ENCODE data around the gene ITM2B. TPM values are rescaled to one million over a fixed set of nuclear protein-coding genes. Genes with fewer than 3 reads are reported as not detected.
"Not testable (repeated sequence)": the region's sequence is repeated elsewhere in the genome, so short reads cannot be mapped to it uniquely, and the experiment has no call there.

ITM2B gene
- polyA plus RNA-seq, 10 donors = 351 to 439 (median 382) TPM

DNA sequence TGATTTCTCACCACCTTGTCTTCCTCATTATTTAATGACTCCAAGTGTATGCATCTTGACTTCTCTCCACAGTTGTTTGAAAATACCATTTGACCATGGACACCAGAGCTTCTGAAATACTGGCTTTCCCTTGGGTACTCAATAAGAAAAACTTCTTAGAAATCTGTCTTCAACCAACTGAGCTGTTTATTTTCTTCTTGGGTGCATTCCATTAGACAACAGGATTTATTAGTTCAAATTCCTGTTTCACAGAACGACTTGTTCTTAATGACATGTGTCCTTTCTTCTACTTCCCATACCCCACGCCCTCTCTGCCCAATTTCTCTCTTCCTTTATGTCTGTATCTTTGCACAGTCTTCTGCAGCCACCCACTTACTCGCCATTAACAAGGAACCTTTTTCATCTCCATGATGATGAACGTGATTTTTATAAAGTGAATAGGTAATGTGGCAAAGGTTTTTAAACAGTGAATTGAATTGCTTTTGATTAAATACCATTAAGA is 11.3 kb upstream of the ITM2B start:
- no peak for DNase-seq

DNA sequence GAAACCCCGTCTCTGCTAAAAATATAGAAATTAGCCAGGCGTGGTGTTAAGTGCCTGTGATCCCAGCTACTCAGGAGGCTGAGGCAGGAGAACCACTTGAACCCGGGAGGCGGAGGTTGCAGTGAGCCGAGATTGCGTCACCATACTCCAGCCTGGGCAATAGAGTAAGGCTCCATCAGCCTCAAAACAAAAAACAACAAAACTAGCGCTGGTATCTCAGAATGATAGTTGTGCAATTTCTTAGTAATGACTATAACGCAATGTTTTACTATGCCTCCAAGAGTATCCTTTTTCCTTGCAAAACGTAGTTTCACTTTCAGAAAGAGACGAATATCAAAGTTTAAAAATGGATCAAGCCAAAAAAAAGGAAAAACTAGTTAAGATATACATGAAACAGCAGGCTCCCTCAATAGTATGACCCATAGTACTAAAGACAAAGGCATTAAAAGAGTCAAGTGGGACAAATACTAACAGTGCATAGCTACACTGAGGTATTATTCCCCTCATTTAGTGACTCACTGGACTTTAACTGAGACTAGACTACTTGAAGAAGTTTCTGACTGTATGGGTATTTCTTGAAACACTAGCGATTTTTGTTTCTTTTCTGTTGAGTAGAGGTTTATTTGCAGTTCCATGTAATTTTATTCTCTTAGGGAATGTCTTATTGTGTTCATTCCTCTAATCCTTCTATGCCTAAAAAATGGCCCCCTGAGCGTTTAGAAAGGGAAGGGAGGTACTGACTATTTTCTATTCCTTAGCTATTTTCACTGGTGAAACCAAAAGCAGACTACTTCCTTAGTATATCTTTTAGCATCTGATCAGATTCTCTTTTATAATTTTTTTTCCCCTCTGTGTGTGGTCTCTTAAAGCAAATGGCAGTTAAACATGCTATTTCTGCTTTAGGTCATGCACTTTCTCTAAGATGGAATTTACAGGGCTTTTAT is 10.4 kb upstream of the ITM2B start:
- DNase-seq = peak in 1 of 3 donors; percentile 30

DNA sequence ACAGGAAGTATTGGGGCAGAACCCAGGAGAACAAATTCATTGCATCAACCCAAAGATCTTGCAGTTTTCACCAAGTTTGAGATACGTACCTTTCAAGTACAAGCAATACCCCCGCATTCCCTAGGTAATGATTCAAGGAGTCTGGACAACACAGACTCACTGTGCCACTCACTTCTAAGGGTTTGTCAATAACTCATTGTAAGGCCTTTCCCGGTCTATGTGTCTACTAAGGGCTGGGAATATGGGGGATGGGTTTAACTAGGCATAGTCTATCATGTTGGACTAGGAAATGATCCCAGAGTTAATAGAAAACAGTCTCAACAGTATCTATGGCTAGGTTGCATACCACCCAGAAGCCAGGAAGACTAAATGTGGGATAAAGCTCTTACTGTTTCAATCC is 8.3 kb upstream of the ITM2B start:
- DNase-seq = no peak

DNA sequence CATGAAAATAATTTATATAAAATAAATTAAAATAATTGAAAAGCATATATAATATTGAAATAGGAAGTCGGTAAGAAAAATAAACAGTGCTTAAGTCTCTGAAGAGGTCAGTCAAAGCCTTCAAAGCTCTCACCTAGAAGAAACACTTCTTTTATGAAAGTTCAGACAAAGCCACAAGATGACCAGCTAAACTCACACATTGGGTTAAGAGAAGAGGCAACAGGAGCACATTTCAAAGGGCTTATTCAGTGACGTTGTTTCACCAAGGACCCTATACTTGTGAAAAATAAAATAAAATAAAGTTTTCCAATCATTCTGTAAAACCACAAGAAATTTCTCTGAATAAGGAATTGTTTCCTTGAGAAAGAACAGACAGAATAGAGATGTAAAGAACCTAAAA is 2.5 kb upstream of the ITM2B start:
- DNase-seq = no peak

DNA sequence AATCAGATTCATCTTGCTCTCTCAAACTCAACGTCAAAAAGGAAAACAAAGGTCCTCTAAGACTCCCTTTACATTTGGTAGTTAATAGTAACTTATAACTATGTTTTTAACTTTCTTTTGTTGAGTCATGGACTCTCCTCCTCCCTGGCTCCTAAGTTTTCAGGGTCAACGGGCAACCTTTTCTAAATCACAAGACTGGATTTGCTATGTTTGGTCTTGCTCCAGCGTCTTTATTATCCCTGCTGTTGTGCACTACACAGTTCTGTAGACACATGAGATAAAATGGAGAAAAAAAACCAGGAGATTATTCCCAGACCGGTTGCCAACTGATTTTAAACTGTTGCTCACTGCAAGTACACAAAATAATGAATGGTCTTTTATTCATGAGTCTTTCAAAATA is 1.9 kb upstream of the ITM2B start:
- no peak for DNase-seq

DNA sequence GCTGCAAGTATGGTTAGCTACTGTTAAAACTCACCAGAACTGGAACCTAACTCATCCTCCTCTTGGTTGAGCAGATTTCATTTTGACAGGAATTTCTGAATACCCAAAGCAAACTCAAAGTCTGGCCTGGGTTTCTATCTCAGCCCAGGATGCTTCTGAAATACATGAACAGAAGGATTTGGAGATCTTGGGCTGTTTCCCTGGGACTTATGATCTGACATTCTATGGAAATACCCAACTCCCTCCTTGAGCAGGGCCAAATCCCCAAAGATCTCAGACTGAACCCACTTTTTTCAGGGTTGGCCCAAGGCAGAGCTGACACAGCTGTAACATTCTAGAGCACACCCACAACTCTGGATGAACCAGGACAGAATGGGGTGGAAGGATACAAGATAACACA is 1.1 kb upstream of the ITM2B start:
- DNase-seq = peak in 1 of 3 donors; percentile 13

DNA sequence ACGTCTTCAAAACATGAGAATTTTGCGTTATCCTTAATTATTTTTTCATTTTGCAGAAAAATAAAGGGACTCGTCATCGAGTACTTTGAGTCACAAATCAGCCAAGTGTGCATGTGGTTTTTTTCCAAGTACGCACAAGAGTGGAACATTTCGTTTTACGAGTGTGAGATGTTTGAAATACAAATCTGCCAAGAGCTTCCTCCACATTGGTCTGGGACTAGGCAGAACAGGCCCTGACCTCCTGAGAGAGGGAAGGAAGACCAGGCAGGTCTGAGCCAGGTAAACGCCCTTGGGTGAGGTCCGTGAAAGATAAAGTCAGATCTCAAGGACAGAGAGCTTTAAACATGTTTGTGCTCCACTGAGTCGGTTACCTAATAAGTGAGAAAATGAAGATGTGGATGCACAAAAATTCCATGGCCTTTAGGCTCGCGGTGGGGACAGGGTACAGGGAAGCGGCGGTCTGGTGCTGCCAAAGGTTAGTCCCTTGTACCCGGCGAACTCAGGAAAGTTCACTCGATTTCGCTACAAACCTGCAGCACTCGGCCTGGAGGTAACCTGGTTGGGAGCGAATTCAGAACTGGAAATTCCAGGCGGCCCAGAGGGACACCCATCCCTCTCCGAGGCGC is 473 bp upstream of the ITM2B start:
- DNase-seq = peak in 1 of 3 donors; percentile 85

DNA sequence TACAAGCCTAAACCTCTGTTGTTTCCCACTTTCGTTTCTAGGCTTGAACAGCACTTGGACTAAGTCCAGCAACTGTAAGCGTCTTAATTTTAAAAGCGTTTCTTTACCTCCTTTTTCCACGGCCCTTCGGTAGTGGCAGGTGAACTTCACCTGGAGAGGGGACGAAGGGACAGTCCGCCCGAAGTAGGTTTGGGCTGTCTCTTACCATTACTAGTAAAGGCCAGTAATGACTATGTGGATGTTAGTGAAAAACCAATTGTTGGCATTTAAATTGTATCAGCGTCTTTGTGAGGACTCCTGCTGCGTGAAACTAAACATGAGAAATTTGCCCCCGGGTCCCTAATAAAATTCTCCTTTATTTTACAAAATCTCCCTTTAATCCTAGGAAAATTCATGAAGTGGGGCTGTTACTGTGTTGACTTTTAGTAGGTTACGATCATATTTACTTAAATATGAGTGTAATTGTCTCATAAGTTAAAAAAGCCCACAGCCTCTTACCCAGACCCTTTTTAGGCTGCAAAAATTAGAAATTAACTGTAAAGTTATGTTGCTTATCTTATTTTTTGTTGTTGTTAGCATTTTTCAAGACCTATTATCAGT is 983 bp downstream of the ITM2B start:
- DNase-seq = peak in 1 of 3 donors; percentile 64

DNA sequence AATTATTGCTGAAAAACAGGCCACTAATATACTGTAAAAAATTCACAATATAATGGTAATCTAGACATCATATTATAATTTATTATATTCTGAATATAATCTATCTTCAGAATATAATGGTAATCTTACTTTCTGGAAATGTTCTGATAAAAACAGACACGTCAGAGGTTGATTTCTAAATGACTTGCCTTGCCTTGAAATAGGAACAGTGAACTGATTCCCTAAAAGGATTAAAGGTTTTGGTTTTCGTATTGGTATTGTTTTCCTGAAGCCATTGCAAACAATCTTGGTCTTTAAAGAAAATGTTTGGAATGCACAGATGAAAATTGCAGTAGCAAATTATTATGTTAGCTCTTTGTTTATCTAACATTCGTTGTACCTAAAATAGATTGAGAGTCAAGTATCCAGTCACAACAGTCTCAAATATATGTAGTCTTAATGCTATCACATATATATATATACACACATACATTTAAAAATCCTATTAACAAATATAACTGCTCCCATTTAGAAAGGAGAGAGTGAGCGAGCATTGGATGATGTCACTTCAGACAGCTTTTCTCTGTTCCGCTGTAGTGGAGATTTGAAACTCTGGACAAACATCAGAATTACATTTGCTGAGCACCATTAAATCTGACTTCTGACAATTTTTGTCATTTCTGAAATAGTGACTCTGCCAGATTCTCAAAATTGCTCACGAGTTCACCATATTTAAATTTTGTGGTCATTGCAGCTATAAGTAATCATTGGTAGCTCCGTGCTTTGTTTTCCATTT is 1.7 kb downstream of the ITM2B start:
- peak in 2 of 3 donors; percentile 42 to 71 for DNase-seq

DNA sequence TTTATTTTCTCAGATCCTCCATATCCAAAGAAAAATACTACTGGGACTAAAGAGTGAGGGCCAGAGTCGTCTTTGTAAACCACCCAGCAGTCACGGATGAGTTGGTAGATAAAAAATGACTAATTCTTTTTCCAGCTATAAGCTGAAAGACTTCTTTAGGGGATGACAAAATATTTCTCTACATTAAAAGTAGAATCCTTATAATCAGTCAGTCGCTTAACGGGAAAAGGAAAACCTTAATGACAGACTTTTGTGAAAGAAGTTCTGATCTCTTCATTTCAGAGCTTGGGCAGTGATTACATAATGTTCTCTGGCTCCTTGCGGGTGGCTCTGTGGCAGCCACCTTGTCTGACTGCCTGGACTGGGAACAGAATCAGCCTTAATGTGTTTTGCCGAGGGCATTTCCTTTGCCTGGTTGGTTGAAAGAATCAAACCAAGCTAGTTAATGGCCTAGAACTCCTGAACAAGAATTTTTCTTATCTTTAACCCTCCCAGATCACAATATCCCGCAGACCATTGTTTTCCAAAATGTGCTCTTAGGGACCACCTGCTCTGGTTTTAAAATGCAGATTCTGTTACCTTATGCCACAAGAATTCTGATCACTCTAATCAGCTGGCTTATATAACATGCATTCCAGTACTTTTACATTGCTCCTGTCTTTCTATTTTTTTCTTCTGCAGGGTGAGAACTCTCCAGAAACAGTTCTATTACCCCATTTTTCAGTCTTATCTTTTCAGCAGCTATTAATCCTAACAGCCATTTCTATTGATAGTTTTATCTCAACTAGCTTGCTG is 2.5 kb downstream of the ITM2B start:
- DNase-seq = peak in 1 of 3 donors; percentile 50

DNA sequence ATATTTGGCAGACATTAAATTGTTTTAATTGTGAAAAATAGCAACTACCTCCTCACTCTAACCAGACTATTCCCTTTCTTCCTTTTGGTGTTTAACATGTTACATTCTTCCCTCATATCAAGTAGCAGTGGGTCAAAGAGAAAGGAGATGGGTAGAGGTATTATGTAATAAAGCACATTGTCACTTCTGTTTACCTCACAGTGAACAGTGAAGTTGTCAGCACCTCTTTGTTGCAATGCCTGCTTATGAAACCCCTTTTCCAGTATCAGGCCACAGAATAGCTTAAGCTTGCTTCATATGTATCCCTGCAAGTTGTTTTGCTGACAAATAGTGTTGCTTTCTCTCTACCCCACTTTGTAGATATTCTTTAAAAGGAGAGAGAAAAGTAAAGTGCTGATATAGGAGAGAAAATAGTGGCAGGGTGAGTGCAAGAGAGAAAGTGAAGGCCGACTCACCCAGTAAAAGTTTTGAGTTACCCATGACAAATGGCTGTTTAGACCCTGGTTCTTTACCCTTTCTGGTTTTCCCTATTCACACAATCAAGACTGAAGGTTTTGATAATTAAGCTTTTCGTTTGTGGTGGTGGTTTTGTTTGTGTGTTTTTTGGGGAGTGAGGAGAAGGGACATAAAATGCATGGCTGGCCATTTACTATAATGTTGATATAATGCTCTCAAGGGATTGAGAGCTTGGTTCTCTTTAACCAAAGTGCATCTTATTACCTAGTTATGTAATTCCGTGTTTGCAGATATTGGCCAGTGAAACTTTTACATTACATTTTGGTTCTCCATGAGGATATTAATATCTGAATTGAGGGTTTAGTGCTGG is 3.7 kb downstream of the ITM2B start:
- peak in 1 of 3 donors; percentile 22 for DNase-seq

DNA sequence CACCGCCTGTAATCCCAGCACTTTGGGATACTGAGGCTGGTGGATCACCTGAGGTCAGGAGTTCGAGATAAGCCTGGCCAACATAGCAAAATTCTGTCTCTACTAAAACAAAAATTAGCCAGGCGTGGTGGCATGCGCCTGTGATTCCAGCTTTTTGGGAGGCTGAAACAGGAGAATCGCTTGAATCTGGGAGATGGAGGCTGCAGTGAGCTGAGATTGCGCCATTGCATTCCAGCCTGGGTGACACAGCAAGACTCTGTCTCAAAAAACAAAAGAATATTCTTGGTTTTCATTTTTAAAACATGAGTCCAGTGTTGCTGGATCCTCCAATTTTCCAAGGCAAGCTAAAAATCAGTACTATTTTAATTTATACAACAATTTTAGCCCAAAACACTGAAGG is 6.4 kb downstream of the ITM2B start:
- DNase-seq = not testable (repeated sequence)

DNA sequence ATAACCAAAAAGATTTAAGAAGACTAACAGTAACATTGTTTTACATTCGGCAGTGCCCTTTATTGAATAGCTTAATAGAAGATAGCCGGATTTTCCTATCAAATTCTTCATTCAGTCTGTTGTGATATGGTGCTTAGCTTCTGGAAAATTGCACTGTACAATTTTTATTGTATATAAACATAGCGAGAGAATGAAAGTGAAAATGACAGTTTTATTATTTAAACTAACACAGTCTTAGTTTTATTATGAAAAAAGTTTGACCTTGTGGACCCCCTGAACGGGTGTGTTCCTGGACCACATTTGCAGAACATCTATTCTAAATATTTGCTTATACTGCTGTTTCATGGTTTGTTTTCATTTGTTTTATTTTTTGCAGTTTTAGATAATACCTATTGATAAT is 8.6 kb downstream of the ITM2B start:
- no peak for DNase-seq

DNA sequence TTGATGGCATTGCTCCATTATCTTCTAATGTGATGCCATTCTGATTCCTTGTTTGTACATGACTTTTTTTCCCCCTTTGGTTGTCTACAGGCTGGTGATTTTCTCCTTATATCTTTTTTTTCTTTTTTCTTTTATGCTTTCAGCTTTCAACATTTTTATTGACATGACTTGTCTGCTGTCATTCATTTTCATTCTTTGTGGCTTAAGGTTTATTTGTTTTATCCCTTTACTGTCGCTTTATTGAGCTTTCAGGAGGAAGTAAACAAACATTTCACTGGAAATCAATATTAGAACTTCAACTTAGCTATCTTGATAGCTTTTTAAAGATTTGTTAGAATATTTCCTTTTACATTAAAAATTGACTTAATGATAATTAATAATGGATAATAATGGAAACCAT is 9.7 kb downstream of the ITM2B start:
- no peak for DNase-seq

DNA sequence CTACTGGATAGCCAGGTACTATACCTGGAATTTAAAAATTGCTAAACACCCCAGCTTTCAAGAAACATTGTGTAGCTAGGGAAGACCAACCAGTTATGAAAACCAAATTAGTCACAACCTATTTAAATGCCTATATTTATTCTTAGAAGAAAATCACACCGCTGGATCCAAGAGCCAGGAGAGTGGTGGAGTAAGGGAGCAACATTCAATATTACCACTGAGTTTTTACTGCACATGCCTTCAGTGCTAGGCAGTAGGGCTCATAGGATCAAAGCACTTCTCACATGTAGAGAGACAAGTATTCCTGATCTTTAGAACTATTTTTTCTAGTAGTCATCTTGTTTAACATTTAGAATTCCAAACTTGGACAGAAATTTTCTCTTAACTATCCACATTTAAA is 11.2 kb downstream of the ITM2B start:
- DNase-seq = no peak

DNA sequence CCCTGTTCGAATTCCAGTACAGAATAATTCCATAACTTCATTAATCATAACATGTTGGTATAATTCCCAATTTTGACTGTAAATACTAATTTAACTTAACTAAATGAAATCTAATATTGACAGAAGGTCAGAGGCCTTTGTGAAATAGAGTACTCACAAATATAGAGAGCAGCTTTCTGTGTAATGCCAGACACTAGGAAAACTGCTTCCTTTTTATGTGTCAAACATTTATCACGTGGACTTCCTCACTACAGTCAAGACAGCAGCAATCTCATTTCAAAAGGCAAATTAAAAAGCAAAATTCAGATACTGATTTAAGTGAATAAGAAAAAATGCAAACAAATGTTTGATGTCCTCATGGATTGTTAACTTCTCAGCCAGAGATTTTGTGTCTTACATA is 13.1 kb downstream of the ITM2B start:
- no peak for DNase-seq

DNA sequence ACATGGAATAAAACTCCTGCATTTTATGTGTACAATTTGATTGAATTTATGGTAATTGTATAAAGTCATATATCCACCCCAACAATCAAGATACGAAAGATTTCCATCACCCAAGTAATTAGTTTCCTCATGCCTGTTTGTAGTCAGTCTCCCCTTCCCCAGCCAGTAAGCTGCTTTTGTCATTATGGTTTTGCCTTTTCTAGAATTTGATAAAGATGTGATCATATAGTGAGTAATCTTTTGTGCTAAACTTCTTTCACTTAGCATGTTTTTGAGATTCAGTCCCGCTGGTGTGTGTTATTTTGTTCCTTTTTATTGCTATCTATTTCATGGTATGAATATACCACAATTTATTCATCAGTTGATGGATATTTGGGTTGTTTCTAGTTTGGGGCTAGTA is 16.0 kb downstream of the ITM2B start:
- DNase-seq = no peak

DNA sequence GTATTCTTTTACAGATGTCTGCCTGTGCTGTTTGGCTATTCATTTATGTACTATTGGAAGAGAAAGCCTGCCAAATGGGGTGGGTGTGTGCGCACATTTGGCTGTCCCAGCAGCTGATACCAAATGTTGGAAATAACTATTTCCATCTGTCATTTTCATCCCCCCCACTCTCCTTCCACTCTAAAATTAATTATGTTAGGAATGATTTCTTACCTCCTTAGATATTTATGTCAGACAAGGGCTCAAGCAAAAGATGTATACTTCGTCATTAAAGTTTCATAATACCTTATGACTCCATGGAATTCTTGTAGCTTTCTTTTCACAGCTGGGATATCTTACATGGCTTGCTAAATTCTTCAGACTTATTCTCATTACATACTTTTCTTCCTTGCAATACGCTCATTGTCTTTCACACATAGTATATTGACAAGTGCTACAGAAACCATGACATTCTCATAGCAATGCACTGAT is 18.6 kb downstream of the ITM2B start:
- DNase-seq = peak; percentile 67 to 89 (median 80)

DNA sequence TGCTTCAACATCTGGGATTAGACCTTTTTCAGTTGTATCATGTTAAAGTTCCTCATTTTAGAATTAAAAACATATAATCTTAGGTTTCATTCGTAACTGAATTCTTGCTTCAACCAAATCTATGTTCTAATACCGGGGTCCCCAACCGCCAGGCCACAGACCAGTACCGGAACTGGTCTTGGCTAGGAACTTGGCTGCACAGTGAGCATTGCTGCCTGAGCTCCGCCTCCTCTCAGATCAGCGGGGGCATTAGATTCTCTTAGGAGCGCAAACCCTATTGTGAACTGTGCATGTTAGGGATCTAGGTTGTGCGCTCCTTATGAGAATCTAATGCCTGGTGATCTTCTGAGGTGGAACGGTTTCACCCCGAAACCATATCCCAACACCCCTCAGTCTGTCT is 19.2 kb downstream of the ITM2B start:
- DNase-seq = no peak

DNA sequence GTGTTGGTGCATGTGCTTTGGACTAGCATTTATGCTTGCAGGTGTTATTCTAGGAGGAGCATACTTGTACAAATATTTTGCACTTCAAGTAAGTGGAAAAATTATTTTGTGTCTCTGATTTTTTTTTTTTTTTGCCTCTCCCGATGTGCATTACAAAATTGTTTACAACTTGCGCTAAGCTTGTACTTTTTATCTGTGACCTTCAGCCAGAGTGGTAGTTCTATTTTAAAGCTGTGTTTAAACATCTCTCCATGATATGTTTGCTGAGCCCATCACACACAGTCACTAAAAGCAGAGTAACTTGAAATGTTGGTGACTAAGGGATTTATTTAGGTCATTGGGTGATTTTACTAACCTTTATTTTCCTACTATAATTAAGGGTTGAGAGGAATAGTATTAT is 20.8 kb downstream of the ITM2B start:
- no peak for DNase-seq
